ENCODE data around the gene EPS8.

Gene EPS8

DNA sequence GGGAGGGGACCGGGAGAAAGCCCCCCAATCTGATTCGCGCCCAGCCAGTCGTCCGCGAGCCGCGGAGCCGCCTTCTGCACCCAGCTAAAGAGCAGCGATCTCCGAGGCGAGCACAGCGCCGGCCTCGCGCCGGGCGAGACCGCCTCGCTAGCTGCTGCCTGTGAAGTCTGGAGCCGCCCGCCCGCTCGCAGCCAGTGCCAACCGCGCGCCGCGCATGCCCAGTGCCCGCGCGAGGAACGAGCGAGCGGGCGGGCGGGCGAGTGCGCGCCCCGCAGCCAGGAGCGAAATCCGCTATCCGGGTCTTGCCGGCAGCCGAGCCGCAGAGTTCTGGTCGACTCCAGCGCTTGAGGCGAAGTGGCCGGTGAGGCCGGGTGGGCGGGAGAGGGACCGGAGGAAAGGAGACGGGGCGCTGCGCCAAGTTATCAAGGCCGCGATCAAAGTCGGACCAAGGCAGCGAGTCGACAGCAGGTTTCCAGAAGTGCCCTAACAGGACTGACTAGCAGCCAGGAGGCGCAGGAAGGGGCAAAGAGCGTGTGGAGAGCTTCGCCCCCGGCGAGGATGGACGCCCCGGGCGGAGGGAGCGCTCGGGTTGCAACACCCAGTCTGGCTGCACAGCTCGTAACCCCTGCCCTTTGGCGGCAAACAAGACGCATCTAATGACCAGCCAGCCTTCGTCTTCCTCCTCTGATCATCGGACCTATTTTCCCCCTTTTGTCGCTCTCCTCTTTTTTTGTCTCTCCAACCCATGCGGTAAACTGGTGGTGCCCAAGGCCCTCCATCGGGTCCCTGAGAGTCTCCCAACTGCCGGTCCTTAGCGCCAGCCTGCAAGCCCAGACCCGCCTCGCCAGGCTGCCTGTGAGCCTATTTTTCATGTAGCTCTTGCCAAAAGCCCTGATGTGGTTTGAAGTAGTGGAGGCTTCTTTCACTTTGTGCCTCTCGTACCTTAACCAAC, at the start of gene EPS8:
Gene EPS8 (minus strand): TSS at position 169 of the 952 bp plus-strand sequence. CDS start 106,437 bp downstream, outside the sequence.
- Histone ChIP-seq H3K4me1 (ENCODE audit: control insufficient read depth, insufficient read depth, low read length) (peaks cover 2% of the 10 kb centered on the region), H3K9me3 (ENCODE audit: control insufficient read depth, insufficient read depth, low read length) (no peaks in the 10 kb centered on the region), H3K27me3 (ENCODE audit: control insufficient read depth, insufficient read depth, low read length) (peaks cover 53% of the 10 kb centered on the region), H3K4me3 (ENCODE audit: low read depth, low read length) (peak within 1 kb of the TSS; percentile 59), H3K36me3 (ENCODE audit: control insufficient read depth, insufficient read depth, low read length) (no peaks in the 10 kb centered on the region), H3K9ac (ENCODE audit: low read depth, low read length) (peak within 1 kb of the TSS; percentile 66)

DNA sequence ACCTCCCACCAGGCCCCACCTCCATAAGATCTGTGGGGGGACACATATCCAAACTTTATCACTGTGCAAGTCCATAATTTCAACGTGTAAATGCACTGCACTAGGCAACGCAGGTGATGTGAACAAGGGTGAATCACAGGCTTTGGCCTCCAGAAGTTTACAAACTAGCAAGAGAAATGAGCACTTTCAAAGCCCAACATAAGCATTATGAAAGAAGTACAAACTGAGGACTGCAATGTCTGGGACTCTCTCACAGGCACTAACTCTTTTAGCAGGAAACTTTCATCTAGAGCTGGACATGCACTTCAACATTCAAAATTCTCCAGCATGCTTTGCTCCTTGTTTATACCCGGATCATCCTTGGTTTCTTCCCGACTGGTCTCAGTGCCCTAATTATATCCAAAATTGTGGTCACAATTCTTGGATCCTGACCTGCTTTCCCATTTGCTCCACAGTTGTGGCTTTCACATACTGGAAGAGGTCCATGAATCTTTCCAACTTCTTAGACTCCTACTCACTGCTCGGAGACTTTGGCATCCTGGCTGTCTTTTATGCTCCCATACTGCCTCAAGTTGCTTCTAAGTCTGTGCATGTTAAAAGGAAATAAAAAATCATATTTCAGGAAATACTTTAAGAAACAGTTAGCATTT, 48.1 kb upstream of the EPS8 start:
- no peak overlapping the region for H3K4me3 ChIP-seq (ENCODE audit: low read depth, low read length)
- H3K4me1 ChIP-seq (ENCODE audit: control insufficient read depth, insufficient read depth, low read length): no peaks in the 10 kb centered on the region
- H3K27me3 ChIP-seq (ENCODE audit: control insufficient read depth, insufficient read depth, low read length): no peaks in the 10 kb centered on the region
- H3K9me3 ChIP-seq (ENCODE audit: control insufficient read depth, insufficient read depth, low read length): no peaks in the 10 kb centered on the region
- H3K36me3 ChIP-seq (ENCODE audit: control insufficient read depth, insufficient read depth, low read length): no peaks in the 10 kb centered on the region
- no peak overlapping the region for H3K9ac ChIP-seq (ENCODE audit: low read depth, low read length)

DNA sequence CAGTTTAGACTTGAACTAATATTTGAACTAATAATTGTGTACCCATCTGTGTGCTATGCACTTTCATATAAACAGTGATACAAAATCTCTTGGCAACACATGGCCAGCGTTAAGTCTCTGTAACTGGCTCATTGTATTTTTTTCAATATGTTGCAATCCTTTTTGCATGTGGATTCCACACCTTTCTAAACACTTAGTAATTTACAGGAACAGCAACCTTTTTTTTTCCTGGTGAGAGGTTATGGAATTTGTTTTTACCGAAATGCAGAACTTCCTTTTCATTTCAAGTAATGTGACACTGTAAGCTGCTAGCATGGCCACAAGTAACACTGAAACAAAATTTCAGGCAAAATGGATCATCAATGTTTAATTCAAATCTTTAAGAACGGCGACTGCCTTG, 45.4 kb upstream of the EPS8 start:
- H3K4me3 ChIP-seq (ENCODE audit: low read depth, low read length): no peak overlapping the region
- no peaks in the 10 kb centered on the region for H3K9me3 ChIP-seq (ENCODE audit: control insufficient read depth, insufficient read depth, low read length)
- no peaks in the 10 kb centered on the region for H3K4me1 ChIP-seq (ENCODE audit: control insufficient read depth, insufficient read depth, low read length)
- H3K36me3 ChIP-seq (ENCODE audit: control insufficient read depth, insufficient read depth, low read length): no peaks in the 10 kb centered on the region
- no peaks in the 10 kb centered on the region for H3K27me3 ChIP-seq (ENCODE audit: control insufficient read depth, insufficient read depth, low read length)
- no peak overlapping the region for H3K9ac ChIP-seq (ENCODE audit: low read depth, low read length)

DNA sequence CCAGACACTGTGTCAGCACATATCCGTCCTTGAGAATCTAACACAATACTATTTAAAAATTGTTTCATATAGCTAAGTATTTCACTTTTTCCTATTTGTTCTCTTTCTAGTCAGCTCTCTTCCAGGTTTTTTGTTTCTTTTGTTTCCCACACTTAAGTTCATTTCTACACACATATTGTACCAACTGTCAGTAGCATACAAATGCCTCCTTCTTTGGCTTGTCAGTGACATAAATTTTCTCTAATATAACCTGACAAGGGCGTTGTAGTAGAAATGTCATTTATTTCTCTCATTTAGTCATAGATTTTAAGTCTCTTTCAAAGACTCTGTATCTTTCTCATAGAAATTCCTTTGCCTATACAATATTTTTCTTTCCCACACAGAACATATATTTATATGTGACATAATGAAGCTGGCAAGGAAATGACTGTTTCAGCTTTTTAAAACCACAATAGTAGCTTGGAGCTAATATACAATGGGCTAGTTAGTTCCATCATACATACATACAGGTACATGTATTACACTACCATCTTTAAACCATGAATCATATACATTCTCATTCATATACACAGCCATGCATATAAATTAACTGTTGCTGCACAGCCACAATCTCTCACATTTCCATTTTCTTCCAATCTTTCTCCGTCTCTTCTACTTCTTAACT, 42.3 kb upstream of the EPS8 start:
- Histone ChIP-seq H3K4me3 (ENCODE audit: low read depth, low read length) (no peak overlapping the region), H3K27me3 (ENCODE audit: control insufficient read depth, insufficient read depth, low read length) (no peaks in the 10 kb centered on the region), H3K9me3 (ENCODE audit: control insufficient read depth, insufficient read depth, low read length) (no peaks in the 10 kb centered on the region), H3K36me3 (ENCODE audit: control insufficient read depth, insufficient read depth, low read length) (no peaks in the 10 kb centered on the region), H3K4me1 (ENCODE audit: control insufficient read depth, insufficient read depth, low read length) (no peaks in the 10 kb centered on the region), H3K9ac (ENCODE audit: low read depth, low read length) (no peak overlapping the region)

DNA sequence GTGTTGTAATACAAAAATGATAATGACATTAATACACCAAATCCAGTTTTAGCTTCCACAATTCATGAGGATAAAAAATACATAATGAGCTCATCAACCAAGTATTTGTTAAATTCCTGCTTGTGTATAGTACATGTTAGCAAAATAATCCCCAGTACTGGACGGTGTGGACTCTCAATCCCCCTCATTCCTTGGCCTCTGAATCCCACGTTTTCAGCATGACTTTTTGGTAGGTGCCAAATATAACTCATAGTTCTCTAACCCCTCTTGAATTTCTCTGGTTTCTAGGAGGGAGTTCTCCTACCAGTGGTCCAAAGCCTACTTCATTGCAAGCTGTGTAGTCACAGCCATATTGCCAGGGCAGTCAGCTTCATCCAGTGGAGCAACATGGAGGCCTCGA, 41.4 kb upstream of the EPS8 start:
- Histone ChIP-seq H3K27me3 (ENCODE audit: control insufficient read depth, insufficient read depth, low read length) (no peaks in the 10 kb centered on the region), H3K4me3 (ENCODE audit: low read depth, low read length) (no peak overlapping the region), H3K9ac (ENCODE audit: low read depth, low read length) (no peak overlapping the region)

DNA sequence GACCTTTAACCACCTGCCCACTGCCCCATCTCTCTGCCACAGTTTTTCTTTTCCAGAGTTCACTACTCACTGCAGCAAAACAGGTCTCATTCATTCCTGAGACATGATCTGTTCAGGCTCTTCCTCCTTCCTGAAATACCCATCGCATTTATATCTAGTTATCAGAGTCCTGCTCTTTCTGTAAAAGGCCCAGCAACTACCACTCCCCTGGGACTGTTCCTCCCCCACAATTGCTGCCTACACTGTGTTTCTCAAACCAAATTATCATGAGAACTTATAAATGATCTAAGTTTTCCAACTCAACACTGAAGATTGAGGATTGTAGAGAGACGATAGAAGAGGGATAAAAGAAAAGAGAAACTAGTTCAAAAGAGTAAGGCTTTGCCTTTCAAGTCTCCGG, 40.8 kb upstream of the EPS8 start:
- H3K9me3 ChIP-seq (ENCODE audit: control insufficient read depth, insufficient read depth, low read length): no peaks in the 10 kb centered on the region
- H3K4me1 ChIP-seq (ENCODE audit: control insufficient read depth, insufficient read depth, low read length): no peaks in the 10 kb centered on the region
- H3K4me3 ChIP-seq (ENCODE audit: low read depth, low read length): no peak overlapping the region
- H3K36me3 ChIP-seq (ENCODE audit: control insufficient read depth, insufficient read depth, low read length): no peaks in the 10 kb centered on the region
- H3K27me3 ChIP-seq (ENCODE audit: control insufficient read depth, insufficient read depth, low read length): no peaks in the 10 kb centered on the region
- H3K9ac ChIP-seq (ENCODE audit: low read depth, low read length): no peak overlapping the region

More for the DNA sequence above, 41.4 kb upstream of the EPS8 start:
- H3K36me3 ChIP-seq (ENCODE audit: control insufficient read depth, insufficient read depth, low read length): no peaks in the 10 kb centered on the region
- H3K4me1 ChIP-seq (ENCODE audit: control insufficient read depth, insufficient read depth, low read length): no peaks in the 10 kb centered on the region
- H3K9me3 ChIP-seq (ENCODE audit: control insufficient read depth, insufficient read depth, low read length): no peaks in the 10 kb centered on the region

DNA sequence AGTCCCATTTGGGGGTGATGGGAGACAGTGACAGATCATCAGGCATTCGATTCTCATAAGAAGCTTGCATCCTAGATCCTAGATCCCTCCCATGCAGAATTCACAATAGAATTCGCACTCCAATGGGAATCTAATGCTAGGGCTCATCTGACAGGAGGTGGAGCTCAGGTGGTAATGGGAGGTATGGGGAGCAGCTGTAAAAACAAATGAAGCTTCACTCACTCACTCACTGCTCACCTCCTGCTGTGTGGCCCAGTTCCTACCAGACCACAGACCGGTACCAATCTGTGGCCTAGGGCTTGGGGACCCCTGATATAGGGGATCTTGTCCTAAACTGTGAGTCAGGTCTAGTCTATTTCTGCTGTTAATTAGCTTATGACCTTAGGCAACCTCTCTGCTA, 40.1 kb upstream of the EPS8 start:
- no peaks in the 10 kb centered on the region for H3K27me3 ChIP-seq (ENCODE audit: control insufficient read depth, insufficient read depth, low read length)
- no peak overlapping the region for H3K4me3 ChIP-seq (ENCODE audit: low read depth, low read length)
- H3K4me1 ChIP-seq (ENCODE audit: control insufficient read depth, insufficient read depth, low read length): no peaks in the 10 kb centered on the region
- H3K9me3 ChIP-seq (ENCODE audit: control insufficient read depth, insufficient read depth, low read length): no peaks in the 10 kb centered on the region
- no peak overlapping the region for H3K9ac ChIP-seq (ENCODE audit: low read depth, low read length)
- no peaks in the 10 kb centered on the region for H3K36me3 ChIP-seq (ENCODE audit: control insufficient read depth, insufficient read depth, low read length)

DNA sequence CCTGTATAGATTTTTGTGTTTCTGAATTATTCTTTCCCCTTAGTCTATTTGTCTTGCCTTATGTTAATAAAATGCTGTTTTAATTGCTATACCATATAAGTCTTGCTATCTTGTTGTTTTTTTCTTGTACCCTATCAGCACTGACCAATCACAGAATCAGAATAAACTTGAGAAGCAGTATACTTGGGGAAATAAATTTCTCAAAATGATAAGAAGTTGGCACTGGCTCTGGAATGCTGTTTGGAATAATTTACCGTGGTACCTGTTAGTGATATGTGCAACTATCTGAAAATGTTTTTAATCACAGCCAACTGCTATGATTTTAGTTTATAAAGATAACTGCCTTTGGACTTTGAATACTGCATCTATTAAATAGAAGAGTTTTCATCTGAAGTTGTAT, 37.9 kb upstream of the EPS8 start:
- Histone ChIP-seq H3K4me1 (ENCODE audit: control insufficient read depth, insufficient read depth, low read length) (no peaks in the 10 kb centered on the region), H3K4me3 (ENCODE audit: low read depth, low read length) (no peak overlapping the region), H3K36me3 (ENCODE audit: control insufficient read depth, insufficient read depth, low read length) (no peaks in the 10 kb centered on the region), H3K9ac (ENCODE audit: low read depth, low read length) (no peak overlapping the region), H3K9me3 (ENCODE audit: control insufficient read depth, insufficient read depth, low read length) (no peaks in the 10 kb centered on the region), H3K27me3 (ENCODE audit: control insufficient read depth, insufficient read depth, low read length) (no peaks in the 10 kb centered on the region)

DNA sequence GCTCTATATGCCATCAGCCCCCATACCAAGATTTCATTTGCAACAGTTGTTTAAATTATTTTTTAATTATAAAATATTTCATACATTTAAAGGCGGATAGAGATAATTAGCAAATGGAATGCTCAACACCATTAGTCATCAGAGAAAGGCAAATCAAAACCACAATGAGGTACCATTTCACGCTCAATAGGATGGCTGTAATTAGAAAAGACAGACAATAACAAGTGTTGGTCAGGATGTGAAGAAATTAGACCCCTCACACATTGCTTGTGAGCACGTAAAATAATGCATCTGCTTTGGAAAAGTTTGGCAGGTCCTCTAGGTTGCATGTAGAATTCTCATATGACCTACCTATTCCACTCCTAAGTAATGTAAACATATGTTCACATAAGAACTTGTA, 35.3 kb upstream of the EPS8 start:
- H3K4me3 ChIP-seq (ENCODE audit: low read depth, low read length): no peak overlapping the region
- no peak overlapping the region for H3K9ac ChIP-seq (ENCODE audit: low read depth, low read length)
- no peaks in the 10 kb centered on the region for H3K4me1 ChIP-seq (ENCODE audit: control insufficient read depth, insufficient read depth, low read length)
- no peaks in the 10 kb centered on the region for H3K9me3 ChIP-seq (ENCODE audit: control insufficient read depth, insufficient read depth, low read length)
- no peaks in the 10 kb centered on the region for H3K36me3 ChIP-seq (ENCODE audit: control insufficient read depth, insufficient read depth, low read length)
- H3K27me3 ChIP-seq (ENCODE audit: control insufficient read depth, insufficient read depth, low read length): no peaks in the 10 kb centered on the region

DNA sequence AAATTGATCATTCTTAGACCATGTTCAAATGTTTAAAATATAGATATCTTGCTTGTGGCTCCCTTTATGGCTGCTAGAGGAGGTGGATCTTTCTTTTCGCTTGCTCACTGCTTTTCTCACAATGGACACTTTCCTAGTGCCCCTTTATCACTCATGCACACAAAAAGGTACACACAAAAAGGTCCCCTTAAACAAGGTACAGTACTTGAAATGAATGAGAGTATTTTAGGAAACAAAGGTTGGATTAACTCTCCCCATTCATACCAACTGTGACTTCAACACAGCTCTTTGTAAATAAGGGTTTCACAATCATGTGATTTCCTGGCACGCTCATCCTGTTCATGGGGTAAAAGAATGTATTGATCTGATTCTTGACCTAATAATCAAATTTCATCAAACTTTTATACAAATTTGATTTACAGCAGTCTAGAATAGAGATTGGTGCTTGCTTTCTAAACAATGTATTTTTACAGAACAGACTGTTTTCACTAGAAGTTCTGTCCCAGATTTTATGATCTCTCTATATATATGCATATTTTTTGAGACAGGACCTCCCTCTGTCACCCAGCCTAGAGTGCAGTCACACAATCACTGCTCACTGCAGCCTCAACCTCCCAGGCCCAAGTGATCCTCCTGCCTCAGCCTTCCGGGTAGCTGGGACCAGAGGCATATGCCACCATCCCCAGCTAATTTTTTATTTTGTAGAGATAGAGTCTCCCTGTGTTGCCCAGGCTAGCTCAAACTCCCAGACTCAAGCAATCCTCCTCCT, 34.4 kb upstream of the EPS8 start:
- no peaks in the 10 kb centered on the region for H3K4me1 ChIP-seq (ENCODE audit: control insufficient read depth, insufficient read depth, low read length)
- no peak overlapping the region for H3K4me3 ChIP-seq (ENCODE audit: low read depth, low read length)
- H3K9me3 ChIP-seq (ENCODE audit: control insufficient read depth, insufficient read depth, low read length): no peaks in the 10 kb centered on the region
- H3K9ac ChIP-seq (ENCODE audit: low read depth, low read length): no peak overlapping the region
- no peaks in the 10 kb centered on the region for H3K27me3 ChIP-seq (ENCODE audit: control insufficient read depth, insufficient read depth, low read length)
- no peaks in the 10 kb centered on the region for H3K36me3 ChIP-seq (ENCODE audit: control insufficient read depth, insufficient read depth, low read length)

DNA sequence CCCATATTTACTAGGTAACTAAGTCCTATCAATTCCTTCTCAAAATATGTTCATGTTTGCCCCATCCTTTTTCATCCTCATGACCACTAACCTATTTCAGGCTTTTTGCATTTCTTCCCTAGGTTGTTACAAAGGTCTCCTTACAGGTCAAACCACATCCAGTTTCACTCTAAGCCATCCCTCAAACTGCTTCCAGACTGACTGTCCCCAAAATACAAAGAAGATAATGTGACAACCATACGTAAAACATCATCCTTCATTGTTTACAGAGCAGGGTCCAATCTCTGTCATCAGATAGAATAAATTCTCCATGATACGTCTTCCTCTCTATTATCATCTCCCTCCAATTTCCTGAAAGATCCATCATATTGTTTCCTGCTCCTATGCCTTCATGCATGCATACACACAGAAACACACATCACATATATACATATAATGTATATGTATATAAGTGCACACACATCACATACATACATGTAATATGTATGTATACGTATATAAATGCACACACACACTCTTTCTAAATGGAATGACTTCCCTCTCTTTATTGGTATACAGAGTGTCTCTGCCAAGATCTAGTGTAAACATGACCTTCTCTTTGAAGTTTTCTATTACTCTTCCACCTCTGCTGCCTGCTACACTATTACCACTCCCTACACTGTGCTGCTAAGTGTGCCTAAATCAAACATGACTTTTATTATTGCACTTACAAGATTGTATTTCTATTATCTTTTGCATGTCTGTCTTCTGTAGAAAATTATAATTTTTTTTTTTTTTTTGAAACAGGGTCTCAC, 30.7 kb upstream of the EPS8 start:
- Histone ChIP-seq H3K4me1 (ENCODE audit: control insufficient read depth, insufficient read depth, low read length) (no peaks in the 10 kb centered on the region), H3K36me3 (ENCODE audit: control insufficient read depth, insufficient read depth, low read length) (no peaks in the 10 kb centered on the region)

More for the DNA sequence above, 30.7 kb upstream of the EPS8 start:
- H3K27me3 ChIP-seq (ENCODE audit: control insufficient read depth, insufficient read depth, low read length): no peaks in the 10 kb centered on the region
- H3K4me3 ChIP-seq (ENCODE audit: low read depth, low read length): no peak overlapping the region
- H3K9ac ChIP-seq (ENCODE audit: low read depth, low read length): no peak overlapping the region
- no peaks in the 10 kb centered on the region for H3K9me3 ChIP-seq (ENCODE audit: control insufficient read depth, insufficient read depth, low read length)

Measured in iPS-15b (cell line).